ENCODE measurements around the gene AQP2. TPM values are rescaled to one million over a fixed set of nuclear protein-coding genes. Genes with fewer than 3 reads are reported as not detected.

Gene AQP2
- total RNA-seq, 1 donor from 2014 or later, result not detected

DNA sequence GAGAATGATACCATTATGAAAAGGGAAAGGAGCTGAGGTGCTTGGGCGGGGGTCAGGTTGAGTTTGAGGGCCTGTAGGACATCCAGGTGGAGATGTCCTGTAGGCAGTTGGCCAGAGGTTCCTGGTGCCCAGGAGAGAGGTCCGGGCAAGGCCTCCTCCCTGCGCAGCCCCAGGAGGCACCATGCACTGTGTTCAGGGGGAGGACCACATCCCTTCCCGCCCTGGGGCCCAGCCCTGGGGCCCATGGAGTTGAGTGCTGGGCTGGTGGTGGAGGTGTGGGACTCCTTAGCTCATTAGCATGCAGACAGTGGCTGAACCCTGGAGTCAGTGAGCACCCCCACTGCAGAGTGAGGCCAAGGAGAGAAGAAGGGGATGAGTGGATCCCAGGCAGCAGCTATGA is 41.2 kb upstream of the AQP2 start:
- Histone ChIP-seq H3K4me1 (no peaks in the 10 kb centered on the region), H3K4me3 (no peak overlapping the region), H3K27ac (no peak overlapping the region), H3K36me3 (no peaks in the 10 kb centered on the region), H3K27me3 (no peaks in the 10 kb centered on the region), H3K9me3 (no peaks in the 10 kb centered on the region)
- DNase-seq (ENCODE audit: extremely low spot score in 2 of 2), result no peak
- TF ChIP-seq POLR2AphosphoS5 (IDR thresholded peaks at IDR 0.05; ENCODE audit: insufficient read depth in 1 of 2, low read depth in 1 of 2), result no peak
- no peak for TF ChIP-seq POLR2A (IDR thresholded peaks at IDR 0.05)
- TF ChIP-seq, protein P1, sequence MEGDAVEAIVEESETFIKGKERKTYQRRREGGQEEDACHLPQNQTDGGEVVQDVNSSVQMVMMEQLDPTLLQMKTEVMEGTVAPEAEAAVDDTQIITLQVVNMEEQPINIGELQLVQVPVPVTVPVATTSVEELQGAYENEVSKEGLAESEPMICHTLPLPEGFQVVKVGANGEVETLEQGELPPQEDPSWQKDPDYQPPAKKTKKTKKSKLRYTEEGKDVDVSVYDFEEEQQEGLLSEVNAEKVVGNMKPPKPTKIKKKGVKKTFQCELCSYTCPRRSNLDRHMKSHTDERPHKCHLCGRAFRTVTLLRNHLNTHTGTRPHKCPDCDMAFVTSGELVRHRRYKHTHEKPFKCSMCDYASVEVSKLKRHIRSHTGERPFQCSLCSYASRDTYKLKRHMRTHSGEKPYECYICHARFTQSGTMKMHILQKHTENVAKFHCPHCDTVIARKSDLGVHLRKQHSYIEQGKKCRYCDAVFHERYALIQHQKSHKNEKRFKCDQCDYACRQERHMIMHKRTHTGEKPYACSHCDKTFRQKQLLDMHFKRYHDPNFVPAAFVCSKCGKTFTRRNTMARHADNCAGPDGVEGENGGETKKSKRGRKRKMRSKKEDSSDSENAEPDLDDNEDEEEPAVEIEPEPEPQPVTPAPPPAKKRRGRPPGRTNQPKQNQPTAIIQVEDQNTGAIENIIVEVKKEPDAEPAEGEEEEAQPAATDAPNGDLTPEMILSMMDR (IDR thresholded peaks at IDR 0.05), result no peak
- intact Hi-C loops (cut with DNase I), result no loop called here

DNA sequence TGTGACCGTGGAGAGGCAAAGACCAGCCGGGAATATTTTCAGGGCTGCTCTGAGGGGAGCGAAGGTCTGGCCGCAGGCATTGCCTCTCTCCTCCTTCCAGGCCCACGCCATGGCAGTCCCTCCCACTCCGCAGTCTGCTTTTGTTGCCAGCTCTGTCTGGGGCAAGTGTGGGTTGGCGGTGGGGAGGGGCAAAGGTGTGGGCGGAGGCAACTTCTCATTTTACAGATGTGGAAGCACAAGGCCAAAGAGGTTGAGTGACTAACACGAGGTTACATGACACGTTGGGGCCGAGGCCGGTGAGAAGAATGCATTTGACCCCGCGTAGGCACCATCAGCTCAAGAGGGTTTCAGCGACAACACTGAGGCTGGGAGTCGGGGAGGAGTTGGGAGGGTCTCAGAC is 40.7 kb upstream of the AQP2 start:
- DNase-seq (ENCODE audit: extremely low spot score in 2 of 2), result no peak
- Histone ChIP-seq H3K36me3 (no peaks in the 10 kb centered on the region), H3K4me3 (no peak overlapping the region), H3K9me3 (no peaks in the 10 kb centered on the region), H3K27me3 (no peaks in the 10 kb centered on the region), H3K4me1 (no peaks in the 10 kb centered on the region), H3K27ac (no peak overlapping the region)
- intact Hi-C loops (cut with DNase I), result no loop called here
- TF ChIP-seq POLR2AphosphoS5 (IDR thresholded peaks at IDR 0.05; ENCODE audit: insufficient read depth in 1 of 2, low read depth in 1 of 2) (no peak), POLR2A (IDR thresholded peaks at IDR 0.05) (no peak)
- TF ChIP-seq, protein P1 (IDR thresholded peaks at IDR 0.05), result no peak

DNA sequence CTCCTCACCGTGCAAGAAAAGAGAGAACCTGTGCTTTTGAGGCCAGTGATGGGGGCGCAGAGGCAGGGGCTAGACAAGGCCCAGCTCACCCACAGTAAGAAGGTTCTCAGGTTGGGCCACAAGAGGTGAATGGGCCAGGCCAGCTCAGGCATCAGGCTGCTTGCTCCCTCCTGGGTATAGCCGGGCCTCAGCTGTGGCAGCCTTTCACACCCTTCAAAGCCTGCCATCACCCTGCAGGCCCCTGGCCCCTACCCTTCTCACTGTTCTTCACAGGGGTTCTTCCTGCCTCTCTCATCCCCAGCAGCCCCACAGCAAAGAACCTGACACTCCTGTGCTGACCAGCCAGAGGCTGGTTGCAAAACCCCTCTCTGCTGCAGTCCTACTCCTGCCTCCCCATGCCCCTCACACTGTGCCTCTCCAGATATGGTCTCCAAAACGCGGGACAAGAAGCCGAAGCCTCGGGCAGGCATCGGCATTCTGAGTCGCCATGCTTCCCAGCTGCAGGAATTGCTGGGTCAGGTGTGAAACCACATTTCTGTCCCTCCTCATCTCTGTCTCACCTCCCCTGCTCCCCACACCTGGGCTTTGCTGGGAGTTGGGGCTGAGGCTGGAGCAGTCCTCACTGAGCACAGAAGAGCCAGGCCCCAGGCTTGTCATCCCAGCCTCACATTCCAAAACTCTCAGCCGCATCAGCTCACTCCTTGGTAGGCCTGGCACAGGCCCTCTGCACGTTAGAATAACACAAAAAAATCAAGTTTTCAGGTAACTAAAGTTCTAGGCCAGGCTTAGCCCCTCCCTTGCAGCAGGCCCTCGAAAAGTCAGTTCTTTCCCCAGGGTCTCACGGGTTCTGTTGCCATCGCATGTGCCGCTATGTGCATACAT is 40.0 kb upstream of the AQP2 start:
- H3K27me3 ChIP-seq, result no peaks in the 10 kb centered on the region
- TF ChIP-seq, protein P1 (IDR thresholded peaks at IDR 0.05), result no peak
- TF ChIP-seq POLR2A (IDR thresholded peaks at IDR 0.05) (no peak), POLR2AphosphoS5 (IDR thresholded peaks at IDR 0.05; ENCODE audit: insufficient read depth in 1 of 2, low read depth in 1 of 2) (no peak)
- H3K9me3 ChIP-seq, result no peaks in the 10 kb centered on the region
- intact Hi-C loops (cut with DNase I), result no loop called here
- H3K36me3 ChIP-seq, result no peaks in the 10 kb centered on the region
- H3K4me3 ChIP-seq, result no peak overlapping the region
- H3K27ac ChIP-seq, result no peak overlapping the region
- DNase-seq (ENCODE audit: extremely low spot score in 2 of 2), result no peak
- H3K4me1 ChIP-seq, result no peaks in the 10 kb centered on the region

DNA sequence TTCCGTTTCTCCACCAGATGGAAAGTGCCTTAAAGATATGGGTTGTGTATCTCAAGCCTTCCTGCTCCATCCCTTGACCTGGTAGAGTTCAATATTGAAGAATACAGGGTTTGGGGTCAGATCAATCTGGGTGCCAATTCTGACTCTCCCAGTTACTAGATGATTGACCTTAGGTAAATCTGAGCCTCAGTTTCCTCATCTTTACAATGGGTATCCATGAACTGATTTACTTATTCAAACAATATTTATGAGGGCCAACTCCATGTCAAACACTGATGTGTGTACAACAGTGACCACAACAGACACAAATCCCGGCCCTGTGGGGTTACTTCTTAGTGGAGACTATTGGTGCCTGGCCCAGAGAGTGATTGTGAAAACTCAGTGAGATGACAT is 39.3 kb upstream of the AQP2 start:
- H3K4me1 ChIP-seq, result no peaks in the 10 kb centered on the region
- intact Hi-C loops (cut with DNase I), result no loop called here
- no peak overlapping the region for H3K27ac ChIP-seq
- no peaks in the 10 kb centered on the region for H3K27me3 ChIP-seq
- no peaks in the 10 kb centered on the region for H3K36me3 ChIP-seq
- H3K4me3 ChIP-seq, result no peak overlapping the region
- DNase-seq (ENCODE audit: extremely low spot score in 2 of 2), result no peak
- no peaks in the 10 kb centered on the region for H3K9me3 ChIP-seq
- TF ChIP-seq, protein P1 (IDR thresholded peaks at IDR 0.05), result no peak
- TF ChIP-seq POLR2AphosphoS5 (IDR thresholded peaks at IDR 0.05; ENCODE audit: insufficient read depth in 1 of 2, low read depth in 1 of 2), result no peak
- no peak for TF ChIP-seq POLR2A (IDR thresholded peaks at IDR 0.05)
